Sigmoid colon (tissue), 4 donors: ENCODE measurements around the gene CAPZA2.

ENCODE experiments used
- EP300 ChIP-seq, 4 donors: sonication (generic); formaldehyde crosslinking; IDR thresholded peaks; one replicate each; pipeline ENCODE4 v1.6.1; 2017; ENCODE audit warnings: antibody characterized with exemption in 4 of 4
- POLR2A ChIP-seq, 2 donors: fragments of 450-650 bp; IDR thresholded peaks; one replicate each; pipeline ENCODE4 v1.6.1; 2016; ENCODE audit warnings: antibody characterized with exemption in 2 of 2, mild to moderate bottlenecking in 2 of 2, moderate library complexity in 2 of 2
- POLR2AphosphoS5 ChIP-seq, 4 donors: sonication (generic); formaldehyde crosslinking; IDR thresholded peaks; one replicate each; pipeline ENCODE4 v1.6.1; 2017; ENCODE audit warnings: antibody characterized with exemption in 4 of 4
- TF ChIP-seq, protein P1 (sequence below), 4 experiments: fragments of 450-650 bp in 3 of 4; fragments of 200-600 bp in 1 of 4; IDR thresholded peaks; one replicate each; pipeline ENCODE4 v1.5.1; 2016 to 2019; ENCODE audit warnings: antibody characterized with exemption in 4 of 4, mild to moderate bottlenecking in 3 of 4, moderate library complexity in 2 of 4

- TF ChIP-seq, protein P1, sequence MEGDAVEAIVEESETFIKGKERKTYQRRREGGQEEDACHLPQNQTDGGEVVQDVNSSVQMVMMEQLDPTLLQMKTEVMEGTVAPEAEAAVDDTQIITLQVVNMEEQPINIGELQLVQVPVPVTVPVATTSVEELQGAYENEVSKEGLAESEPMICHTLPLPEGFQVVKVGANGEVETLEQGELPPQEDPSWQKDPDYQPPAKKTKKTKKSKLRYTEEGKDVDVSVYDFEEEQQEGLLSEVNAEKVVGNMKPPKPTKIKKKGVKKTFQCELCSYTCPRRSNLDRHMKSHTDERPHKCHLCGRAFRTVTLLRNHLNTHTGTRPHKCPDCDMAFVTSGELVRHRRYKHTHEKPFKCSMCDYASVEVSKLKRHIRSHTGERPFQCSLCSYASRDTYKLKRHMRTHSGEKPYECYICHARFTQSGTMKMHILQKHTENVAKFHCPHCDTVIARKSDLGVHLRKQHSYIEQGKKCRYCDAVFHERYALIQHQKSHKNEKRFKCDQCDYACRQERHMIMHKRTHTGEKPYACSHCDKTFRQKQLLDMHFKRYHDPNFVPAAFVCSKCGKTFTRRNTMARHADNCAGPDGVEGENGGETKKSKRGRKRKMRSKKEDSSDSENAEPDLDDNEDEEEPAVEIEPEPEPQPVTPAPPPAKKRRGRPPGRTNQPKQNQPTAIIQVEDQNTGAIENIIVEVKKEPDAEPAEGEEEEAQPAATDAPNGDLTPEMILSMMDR (IDR thresholded peaks at IDR 0.05), result no peak
- TF ChIP-seq POLR2AphosphoS5 (IDR thresholded peaks at IDR 0.05) (no peak), POLR2A (IDR thresholded peaks at IDR 0.05) (no peak), EP300 (IDR thresholded peaks at IDR 0.05) (no peak)
Measured at GRCh38 chr7:116812860-116813259, 49.5 kb upstream of the CAPZA2 start.
